ENCODE data around the gene RXRA.

DNA sequence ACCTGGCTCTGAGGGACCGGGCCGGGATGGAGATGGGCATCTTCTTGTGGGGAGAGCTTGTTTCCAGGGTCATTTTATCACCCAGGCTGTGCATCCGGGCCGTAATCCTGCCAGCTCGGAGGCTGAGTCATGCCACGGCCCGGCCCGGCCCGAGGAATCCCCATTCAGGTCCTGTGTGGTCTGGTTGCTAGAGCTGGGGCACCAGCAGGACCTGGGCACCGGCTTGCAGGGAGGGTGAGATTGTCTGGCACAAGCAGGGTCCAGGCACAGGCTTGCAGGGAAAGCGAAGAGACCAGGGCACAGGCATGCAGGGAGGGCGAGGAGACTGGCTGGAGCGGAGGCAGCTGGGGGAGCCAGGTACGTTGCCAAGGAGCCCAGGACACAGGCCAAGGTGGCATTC is 106.8 kb downstream of the RXRA start:
- TF ChIP-seq, protein P1, sequence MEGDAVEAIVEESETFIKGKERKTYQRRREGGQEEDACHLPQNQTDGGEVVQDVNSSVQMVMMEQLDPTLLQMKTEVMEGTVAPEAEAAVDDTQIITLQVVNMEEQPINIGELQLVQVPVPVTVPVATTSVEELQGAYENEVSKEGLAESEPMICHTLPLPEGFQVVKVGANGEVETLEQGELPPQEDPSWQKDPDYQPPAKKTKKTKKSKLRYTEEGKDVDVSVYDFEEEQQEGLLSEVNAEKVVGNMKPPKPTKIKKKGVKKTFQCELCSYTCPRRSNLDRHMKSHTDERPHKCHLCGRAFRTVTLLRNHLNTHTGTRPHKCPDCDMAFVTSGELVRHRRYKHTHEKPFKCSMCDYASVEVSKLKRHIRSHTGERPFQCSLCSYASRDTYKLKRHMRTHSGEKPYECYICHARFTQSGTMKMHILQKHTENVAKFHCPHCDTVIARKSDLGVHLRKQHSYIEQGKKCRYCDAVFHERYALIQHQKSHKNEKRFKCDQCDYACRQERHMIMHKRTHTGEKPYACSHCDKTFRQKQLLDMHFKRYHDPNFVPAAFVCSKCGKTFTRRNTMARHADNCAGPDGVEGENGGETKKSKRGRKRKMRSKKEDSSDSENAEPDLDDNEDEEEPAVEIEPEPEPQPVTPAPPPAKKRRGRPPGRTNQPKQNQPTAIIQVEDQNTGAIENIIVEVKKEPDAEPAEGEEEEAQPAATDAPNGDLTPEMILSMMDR (IDR thresholded peaks at IDR 0.05; ENCODE audit: insufficient read depth, low read depth, low read length): no peak
- no peak for TF ChIP-seq EZH2 (IDR thresholded peaks at IDR 0.05; ENCODE audit: insufficient read depth, low read length)

All from astrocyte (in vitro differentiated cells and primary cell).